Panc1 (cell line): ENCODE results near the gene PRPF40A.

Experiments used
- CTCF ChIP-seq: fragments of 450-650 bp; IDR thresholded peaks from 2 replicates; pipeline ENCODE4 v1.5.1; 2017; ENCODE audit warnings: mild to moderate bottlenecking
- POLR2AphosphoS5 ChIP-seq: IDR thresholded peaks from 2 replicates; pipeline ENCODE4 v1.6.1; 2012; ENCODE audit warnings: mild to moderate bottlenecking, low read depth, low read length, moderate library complexity
- REST ChIP-seq, 2 experiments: IDR thresholded peaks; 2 replicates each; pipeline ENCODE4 v1.6.1; 2011 to 2012; ENCODE audit warnings: low read depth in 2 of 2, control low read depth in 1 of 2, low read length in 1 of 2, mild to moderate bottlenecking in 1 of 2, moderate library complexity in 1 of 2; ENCODE audit not compliant: insufficient read depth in 1 of 2
- SIN3A ChIP-seq: IDR thresholded peaks from 2 replicates; pipeline ENCODE4 v1.6.1; 2012; ENCODE audit warnings: low read depth, mild to moderate bottlenecking, low read length, moderate library complexity, borderline replicate concordance; ENCODE audit not compliant: insufficient read depth
- TCF7L2 ChIP-seq: IDR thresholded peaks from 2 replicates; pipeline ENCODE4 v1.6.1; 2011; ENCODE audit warnings: mild to moderate bottlenecking, low read depth, low read length, inconsistent platforms

- no peak for TF ChIP-seq REST (IDR thresholded peaks at IDR 0.05; ENCODE audit: insufficient read depth in 1 of 2, low read depth in 2 of 2, low read length in 1 of 2)
- TF ChIP-seq CTCF, result no peak
- no peak for TF ChIP-seq SIN3A
- no peak for TF ChIP-seq POLR2AphosphoS5
- no peak for TF ChIP-seq TCF7L2
Measured at GRCh38 chr2:152622219-152622618, 95.0 kb downstream of the PRPF40A start.
